ENCODE measurements around the gene MAP3K5.
"Not testable (repeated sequence)": the region's sequence is repeated elsewhere in the genome, so short reads cannot be mapped to it uniquely, and the experiment has no call there.

Gene MAP3K5, protein sequence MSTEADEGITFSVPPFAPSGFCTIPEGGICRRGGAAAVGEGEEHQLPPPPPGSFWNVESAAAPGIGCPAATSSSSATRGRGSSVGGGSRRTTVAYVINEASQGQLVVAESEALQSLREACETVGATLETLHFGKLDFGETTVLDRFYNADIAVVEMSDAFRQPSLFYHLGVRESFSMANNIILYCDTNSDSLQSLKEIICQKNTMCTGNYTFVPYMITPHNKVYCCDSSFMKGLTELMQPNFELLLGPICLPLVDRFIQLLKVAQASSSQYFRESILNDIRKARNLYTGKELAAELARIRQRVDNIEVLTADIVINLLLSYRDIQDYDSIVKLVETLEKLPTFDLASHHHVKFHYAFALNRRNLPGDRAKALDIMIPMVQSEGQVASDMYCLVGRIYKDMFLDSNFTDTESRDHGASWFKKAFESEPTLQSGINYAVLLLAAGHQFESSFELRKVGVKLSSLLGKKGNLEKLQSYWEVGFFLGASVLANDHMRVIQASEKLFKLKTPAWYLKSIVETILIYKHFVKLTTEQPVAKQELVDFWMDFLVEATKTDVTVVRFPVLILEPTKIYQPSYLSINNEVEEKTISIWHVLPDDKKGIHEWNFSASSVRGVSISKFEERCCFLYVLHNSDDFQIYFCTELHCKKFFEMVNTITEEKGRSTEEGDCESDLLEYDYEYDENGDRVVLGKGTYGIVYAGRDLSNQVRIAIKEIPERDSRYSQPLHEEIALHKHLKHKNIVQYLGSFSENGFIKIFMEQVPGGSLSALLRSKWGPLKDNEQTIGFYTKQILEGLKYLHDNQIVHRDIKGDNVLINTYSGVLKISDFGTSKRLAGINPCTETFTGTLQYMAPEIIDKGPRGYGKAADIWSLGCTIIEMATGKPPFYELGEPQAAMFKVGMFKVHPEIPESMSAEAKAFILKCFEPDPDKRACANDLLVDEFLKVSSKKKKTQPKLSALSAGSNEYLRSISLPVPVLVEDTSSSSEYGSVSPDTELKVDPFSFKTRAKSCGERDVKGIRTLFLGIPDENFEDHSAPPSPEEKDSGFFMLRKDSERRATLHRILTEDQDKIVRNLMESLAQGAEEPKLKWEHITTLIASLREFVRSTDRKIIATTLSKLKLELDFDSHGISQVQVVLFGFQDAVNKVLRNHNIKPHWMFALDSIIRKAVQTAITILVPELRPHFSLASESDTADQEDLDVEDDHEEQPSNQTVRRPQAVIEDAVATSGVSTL (N-terminal part only)

DNA sequence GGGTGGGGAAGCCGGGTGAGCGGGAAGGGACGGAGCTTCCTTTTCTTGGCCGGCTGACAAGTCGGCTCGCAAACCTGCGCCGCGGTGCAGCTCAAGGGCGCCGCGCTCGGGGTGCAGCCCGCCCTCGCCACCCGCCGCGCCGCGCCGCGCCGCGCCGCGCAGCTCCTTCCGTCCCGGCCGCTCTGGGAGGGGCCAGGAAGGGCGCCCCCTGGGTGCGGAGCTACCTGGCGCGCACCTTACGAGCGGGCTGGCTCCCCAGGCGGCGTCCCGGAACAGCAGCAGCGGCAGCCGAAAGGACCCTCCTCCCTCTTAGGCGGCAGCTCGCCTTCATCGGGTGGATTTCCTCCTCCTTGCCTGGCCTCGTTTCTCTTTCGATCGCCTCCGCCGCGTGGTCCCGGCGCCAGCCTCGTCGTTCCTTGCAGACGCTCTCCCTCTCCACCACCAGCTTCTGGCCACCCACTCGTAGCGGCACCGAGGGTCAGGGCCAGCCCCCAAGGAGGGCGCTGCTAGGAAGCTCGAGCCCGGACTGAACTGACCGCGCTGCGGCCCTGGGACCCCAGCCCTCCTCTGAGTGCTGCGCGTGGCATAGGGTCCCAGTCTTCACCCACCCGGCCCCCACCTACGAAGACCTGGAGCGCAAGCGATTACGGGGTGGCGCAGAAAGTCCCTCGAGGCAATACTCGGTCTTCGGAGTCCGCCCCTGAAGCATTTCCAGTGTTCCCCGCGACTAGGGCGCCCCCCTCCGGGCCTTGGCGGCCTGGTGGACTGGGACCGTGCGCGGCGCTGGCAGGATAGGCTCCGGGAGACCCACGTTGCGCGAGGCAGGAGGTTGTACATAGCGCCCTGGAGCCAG is at the start of gene MAP3K5:
Gene MAP3K5 (minus strand): TSS at position 68 of the 853 bp plus-strand sequence. CDS start 320 bp downstream, outside the sequence.
- DNase-seq (ENCODE audit: low read depth, low spot score): peak; percentile 65

DNA sequence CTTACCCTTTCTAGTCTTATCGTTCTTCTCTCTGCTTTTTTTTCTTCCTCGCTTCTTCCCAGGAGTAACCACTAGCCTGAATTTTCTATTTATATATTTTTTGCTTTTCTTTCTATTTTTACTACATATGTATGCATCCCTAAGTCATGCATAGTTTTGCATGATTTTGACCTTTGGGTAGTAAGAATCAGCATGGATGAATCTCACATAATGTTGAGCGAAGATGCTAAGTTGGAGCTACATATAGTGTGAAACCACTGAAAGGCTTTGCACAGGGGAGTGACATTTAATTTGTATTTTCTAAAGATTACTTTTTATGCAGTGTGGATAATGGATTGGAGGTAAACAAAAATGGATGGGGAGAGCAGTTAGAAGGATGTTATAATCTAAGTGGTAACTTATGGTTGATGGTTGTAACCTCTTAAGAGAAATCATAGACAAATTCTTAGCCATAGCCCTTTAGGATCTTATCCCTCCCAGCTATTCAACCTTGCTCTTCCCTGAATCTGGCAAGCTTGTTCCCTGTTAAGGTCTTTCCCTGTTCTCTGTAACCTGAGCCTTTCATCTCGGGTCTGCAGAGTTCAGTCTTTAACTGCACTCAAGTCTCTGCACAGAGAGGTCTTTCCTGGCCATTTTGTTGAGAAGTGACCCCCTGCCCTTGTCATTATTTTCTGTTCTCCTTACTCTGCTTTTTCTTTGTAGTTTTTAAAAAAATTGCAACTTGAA is 48.2 kb upstream of the MAP3K5 start:
- DNase-seq (ENCODE audit: low read depth, low spot score): no peak

DNA sequence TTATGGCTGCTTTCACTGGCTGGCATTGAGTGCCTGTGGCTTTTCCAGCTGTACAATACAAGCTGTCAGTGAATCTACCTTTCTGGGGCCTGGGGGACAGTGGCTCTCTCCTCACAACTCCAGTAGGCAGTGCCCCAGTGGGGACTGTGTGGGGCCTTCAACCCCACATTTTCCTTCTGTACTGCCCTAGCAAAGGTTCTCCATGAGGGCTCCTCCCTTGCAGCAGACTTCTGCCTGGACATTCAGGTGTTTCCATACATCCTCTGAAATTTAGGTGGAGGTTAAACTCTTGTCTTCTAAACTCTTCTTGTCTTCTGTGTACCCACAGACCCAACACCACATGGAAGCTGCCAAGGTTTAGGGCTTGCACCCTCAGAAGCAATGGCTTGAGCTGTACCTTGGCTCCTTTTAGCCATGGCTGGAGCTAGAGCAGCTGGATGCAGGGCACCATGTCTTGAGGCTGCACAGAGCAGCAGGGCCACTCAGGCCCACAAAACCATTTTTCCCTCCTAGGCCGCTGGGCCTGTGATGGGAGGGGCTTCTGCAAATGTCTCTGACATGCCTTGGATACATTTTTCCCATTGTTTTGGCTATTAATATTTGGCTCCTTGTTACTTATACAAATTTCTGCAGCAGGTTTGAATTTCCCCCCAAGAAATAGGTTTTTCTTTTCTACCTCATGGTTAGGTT is 39.7 kb upstream of the MAP3K5 start:
- DNase-seq (ENCODE audit: low read depth, low spot score): no peak

DNA sequence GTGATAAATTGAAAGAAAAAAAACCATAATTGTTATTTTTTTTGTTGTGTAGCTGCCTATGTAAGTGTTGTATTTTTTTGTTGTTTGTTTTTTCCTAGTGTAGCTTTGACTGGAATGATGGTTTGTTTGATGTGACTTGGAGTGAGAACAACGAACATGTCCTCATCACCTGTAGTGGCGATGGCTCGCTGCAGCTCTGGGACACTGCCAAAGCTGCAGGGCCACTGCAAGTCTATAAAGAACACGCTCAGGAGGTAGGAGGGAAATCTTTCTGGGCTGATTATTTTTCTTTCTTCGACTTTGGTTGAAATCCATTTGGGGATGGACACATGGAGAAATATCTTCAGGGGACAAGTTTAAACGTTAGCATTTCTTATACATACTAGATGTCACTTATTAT is 33.9 kb upstream of the MAP3K5 start:
- DNase-seq (ENCODE audit: low read depth, low spot score): no peak

DNA sequence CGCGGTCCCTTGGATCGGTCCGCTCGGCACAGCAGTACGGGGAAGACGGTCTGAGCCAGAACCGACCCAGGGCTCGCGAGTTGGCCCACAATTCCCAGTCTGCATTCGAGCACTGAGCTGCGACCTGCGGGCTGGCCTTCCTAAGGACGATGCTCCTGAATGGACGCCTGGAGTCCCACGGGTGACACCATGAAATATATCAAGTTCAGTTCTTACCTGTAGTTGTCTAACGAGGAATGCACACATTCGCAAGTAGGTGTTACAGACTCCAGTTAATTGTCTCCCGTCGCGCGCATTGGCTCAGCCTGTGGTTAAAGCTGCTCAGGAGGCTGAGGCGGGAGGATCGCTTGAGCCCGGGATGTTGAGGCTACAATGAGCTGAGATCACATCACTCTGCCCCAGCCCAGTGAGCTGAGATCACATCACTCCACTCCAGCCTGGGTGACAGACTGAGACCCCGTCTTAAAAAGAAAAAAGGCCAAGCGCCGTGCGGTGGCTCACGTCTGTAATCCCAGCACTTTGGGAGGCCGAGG is 30.9 kb upstream of the MAP3K5 start:
- DNase-seq (ENCODE audit: low read depth, low spot score): no peak

DNA sequence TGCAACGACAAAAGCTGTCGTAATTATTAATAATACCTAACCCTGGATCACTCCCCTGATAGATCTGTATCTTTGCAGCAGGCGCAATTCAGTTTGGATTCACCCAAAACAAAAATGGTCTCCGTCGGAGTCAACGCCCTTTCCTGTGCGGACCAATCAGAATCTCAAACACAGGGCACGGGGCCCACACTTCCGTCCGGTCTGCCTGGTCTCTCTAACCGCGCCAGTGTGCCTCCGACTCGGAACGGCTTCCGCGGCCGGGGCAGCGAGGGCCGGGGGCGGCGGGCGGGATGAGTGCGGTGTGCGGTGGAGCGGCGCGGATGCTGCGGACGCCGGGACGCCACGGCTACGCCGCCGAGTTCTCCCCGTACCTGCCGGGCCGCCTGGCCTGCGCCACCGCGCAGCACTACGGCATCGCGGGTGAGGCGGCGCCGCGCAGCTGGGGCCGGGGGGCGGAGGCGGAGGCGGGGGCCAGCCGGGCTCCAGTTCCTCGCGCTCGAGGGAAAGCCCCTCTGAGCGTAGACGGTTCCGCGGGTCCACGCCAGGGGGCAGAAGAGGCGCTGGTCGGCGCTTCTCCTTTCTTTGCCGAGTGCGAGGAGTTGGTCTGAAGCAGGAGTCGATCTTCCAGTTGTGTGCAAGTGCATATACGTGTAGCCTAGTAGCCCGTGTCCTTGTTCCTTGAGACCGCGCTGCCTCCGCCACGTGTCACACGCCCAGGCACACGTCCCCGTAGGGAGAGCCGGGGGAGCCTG is 30.3 kb upstream of the MAP3K5 start, which contains the start of gene PEX7:
Gene PEX7 (plus strand): TSS at position 217 of the 752 bp plus-strand sequence. CDS start 74 bp downstream, at position 291.
- peak; percentile 78 for DNase-seq (ENCODE audit: low read depth, low spot score)

DNA sequence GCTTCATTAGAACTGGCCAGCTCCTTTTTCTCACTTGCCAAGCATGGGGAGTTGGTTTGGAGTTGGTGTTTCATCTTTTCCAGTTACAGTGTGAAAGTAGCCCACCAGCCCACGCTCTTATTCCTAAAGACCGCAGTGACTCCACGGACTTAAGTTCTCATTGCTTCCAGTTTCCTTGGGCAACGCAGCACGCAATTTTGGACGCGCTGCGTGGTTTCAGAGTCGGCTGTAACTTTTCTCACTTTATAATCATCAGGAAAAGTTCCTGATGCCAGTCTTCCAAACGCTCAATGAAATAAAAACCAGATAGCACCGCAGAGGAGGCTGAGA is 29.7 kb upstream of the MAP3K5 start:
- DNase-seq (ENCODE audit: low read depth, low spot score): no peak

DNA sequence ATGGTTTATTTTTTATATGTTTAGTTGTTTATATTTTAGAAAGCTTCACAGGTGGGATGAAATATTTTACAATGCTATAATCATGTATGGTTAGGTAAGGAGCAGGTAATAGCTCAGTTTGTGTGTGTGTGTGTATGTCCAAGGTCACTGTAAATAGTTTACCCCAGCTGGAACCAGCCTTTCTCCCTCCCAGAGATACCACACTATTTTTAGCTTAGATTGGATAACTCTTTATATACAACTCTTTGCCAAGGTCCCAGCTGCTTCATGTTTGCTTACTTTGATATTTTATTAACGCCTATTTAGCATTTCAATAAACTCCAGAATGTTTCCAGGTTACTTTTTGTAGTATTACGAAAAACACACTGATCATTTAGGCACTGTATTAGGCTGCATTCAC is 28.3 kb upstream of the MAP3K5 start:
- no peak for DNase-seq (ENCODE audit: low read depth, low spot score)

DNA sequence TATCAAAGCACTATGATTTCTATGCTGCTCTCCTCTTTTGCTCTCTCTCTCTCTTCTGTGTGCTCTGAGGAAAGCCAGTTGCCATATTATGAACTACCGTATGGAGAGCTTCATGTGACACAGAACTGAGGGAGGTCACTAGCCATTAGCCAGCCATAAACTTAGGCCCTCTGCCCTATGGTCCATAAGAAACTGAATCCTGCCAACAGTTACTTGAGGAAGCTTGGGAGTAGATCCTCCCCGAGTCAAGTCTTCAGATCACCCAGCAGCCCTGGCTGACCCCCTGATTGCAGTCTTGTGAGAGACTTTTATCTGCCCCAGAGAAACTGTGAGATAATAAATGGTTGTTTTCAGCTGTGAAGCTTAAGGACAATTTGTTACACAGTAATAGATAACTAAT is 24.4 kb upstream of the MAP3K5 start:
- no peak for DNase-seq (ENCODE audit: low read depth, low spot score)

DNA sequence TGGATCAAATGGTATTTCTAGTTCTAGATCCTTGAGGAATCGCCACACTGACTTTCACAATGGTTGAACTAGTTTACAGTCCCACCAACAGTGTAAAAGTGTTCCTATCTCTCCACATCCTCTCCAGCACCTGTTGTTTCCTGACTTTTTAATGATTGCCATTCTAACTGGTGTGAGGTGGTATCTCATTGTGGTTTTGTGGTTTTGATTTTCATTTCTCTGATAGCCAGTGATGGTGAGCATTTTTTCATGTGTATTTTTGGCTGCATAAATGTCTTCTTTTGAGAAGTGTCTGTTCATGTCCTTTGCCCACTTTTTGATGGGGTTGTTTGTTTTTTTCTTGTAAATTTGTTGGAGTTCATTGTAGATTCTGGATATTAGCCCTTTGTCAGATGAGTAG is 23.3 kb upstream of the MAP3K5 start:
- not testable (repeated sequence) for DNase-seq (ENCODE audit: low read depth, low spot score)

DNA sequence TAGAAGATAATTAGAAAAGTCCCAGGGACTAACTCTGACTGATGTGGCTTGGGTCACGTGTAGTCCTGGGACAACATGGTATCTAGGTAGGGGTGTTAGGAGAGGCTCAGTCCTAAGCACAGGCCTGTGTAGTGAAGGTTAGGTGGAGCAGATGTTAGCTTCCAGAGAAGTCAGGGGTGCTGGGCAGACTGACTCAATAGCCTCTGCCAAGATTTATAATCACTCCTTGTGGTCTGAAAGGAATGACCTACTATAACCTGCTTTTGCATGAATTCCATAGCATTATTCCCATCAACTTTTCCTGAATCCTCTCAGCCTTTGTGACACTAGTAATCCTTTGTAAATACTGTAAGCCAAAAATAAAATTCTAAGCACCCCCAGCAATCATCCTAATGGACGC is 19.9 kb upstream of the MAP3K5 start:
- DNase-seq (ENCODE audit: low read depth, low spot score): no peak

DNA sequence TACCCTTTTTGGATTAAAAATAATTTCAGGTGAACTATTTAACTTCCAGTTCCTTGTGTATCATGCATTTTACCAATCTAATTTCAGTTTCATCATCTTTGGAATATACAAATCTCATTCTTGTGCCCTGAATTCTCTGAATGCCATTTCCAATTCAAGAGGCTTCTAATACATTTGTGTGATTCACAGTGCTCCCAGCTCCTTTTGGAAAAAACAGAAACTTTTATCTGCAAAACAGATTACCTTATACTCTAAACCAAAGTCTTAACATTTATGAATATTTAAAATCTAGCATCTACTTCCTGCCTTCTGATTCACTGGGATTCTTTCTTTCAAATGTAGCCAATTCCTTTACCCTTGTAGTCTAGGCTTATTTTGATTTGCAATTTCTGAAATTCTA is 19.0 kb upstream of the MAP3K5 start:
- DNase-seq (ENCODE audit: low read depth, low spot score): no peak

DNA sequence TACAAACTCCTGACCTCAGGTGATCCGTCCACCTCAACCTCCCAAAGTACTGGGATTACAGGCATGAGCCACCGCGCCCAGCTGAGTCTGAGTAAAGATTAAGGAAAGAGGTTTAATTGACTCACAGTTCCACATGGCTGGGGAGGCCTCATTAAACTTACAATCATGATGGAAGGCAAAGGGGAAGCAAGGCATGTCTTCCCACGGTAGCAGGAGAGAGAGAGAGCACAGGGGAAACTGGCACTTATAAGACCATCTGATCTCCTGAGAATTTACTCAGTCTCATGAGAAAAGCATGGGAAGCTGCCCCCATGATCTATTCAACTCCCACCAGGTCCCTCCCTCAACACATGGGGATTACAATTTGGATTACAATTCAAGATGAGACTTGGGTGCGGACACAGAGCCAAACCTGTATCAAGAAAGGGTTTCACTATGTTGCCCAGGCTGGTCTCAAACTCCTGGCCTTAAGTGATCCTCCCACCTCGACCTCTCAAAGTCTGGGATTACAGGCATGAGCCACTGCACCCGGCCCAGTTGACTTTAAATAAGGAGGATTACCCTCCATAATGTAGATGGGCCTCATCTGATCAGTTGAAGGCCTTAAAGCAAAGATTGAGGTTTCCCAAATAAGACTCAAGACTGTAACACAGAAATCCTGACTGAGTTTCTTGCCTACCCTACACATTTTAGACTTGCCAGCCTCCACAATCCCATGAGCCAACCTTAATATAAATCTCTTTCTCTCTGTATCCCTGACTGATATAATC is 17.0 kb upstream of the MAP3K5 start:
- no peak for DNase-seq (ENCODE audit: low read depth, low spot score)

DNA sequence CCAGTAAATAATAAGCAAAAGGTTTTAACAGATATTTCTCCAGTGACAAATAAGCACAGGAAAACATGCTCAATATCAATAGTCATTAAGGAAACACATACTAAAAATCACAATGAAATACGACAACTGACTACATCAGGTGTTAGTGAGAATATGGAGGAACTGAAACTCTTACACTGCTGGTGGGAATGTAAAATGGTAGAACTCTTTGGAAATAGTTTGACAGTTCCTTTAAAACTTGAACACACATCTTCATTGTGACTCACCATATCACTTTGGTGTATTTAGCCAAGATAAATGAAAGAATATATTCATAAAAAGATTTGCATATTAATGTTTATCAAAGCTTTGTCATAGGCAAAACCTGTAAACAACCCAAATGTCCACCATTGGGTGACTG is 11.3 kb upstream of the MAP3K5 start:
- no peak for DNase-seq (ENCODE audit: low read depth, low spot score)

DNA sequence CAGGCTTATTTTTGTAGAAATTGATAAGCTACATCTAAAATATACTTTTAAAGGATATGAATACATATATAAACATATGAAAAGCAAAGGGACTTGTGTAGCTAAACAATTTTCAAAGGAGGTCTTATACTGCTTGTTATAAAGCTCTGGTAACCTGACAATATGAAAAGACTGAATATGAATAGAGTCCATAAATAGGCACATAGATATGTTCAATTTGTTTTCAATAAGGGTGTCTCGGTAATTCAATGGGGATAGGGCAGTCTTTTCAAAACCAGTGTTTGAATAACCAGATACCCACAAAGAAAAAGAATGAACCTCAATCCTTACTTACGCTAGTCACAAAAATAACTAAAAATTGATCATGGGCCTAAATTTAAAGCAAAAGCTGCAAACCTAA is 9.3 kb upstream of the MAP3K5 start:
- no peak for DNase-seq (ENCODE audit: low read depth, low spot score)

DNA sequence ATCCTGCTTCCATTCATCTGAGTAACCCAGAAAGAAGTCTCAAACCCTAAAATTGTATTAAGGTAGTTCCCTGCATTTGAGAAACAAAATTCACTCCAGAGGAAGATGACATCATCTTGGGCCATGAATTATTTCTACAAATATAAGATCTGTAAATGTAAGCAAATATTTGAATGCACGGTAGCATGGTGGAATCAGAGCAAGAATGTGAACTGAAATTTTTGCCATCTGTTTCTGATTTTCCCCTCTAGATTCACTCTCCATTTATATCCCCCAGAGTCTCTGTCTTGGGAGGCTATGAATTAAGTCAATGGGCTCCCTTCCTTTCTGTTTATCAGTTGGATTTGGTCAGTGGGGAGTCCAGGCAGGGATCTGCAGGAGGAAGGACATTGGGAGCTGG is 5.8 kb upstream of the MAP3K5 start:
- DNase-seq (ENCODE audit: low read depth, low spot score): no peak

DNA sequence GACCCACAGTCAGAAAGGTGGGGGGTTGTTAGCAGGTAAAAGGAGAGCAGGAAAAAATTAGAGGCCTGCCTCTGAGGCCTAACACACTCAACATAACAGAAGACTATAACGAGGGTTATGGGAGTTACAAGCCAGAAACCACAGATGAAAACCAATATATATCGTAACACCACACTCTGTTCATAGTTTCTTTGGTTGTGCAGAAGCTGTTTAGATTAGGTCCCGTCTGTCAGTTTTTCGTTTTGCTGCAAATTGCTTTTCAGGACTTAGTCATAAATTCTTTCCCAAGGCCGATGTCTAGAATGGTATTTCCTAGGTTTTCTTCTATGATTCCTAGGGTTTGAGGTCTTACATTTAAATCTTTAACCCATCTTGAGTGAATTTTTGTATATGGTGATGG is 3.7 kb upstream of the MAP3K5 start:
- DNase-seq (ENCODE audit: low read depth, low spot score): no peak

DNA sequence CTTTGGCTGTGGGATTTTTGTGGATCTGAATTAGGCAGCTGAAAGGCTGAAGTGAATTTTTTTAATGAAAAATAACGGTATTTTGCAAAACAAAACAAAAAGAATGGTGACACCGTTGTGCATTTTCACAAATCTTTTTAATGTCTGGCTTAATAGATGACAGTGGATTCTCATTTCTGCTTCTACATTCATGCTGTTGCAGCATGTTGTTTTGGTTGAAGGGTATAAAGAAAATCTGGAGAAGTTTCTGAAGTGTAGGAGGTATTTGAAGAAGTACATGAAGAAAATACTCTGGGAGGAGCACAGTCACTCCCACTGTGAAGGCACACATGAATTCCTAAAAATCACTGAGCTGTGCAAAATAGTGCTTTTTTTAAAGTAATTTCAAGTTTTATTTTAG is 3.1 kb upstream of the MAP3K5 start:
- no peak for DNase-seq (ENCODE audit: low read depth, low spot score)
